HG03342 (cell line): ENCODE results near the gene PIAS3.
A peak's percentile ranks its signal among the peaks of the same experiment; 100 is the strongest.
"Not testable (repeated sequence)": the region's sequence is repeated elsewhere in the genome, so short reads cannot be mapped to it uniquely, and the experiment has no call there.

ENCODE experiments used
- ATAC-seq: cut with Tn5 transposase; IDR thresholded peaks from one replicate; pipeline ENCODE4 v1.9.1; 2021; ENCODE audit warnings: mild to moderate bottlenecking, moderate library complexity; ENCODE audit not compliant: unreplicated experiment

PIAS3 gene

GRCh38 chr1:145826030-145826429 lies 32.9 kb downstream of the PIAS3 start:
- ATAC-seq, result no peak

- ATAC-seq, result no peak
Measured at GRCh38 chr1:145824499-145824842, 34.4 kb downstream of the PIAS3 start.

GRCh38 chr1:145823565-145824498 lies 35.0 kb downstream of the PIAS3 start, which contains the start of the genes POLR3C and RNF115:
Gene POLR3C (plus strand): TSS chr1:145824200. CDS start chr1:145825777, 1,577 bp downstream.
Gene RNF115 (minus strand): TSS chr1:145824095. CDS start chr1:145823873, 222 bp downstream.
- ATAC-seq, result peak; percentile 84

- not testable (repeated sequence) for ATAC-seq
Measured at GRCh38 chr1:145822779-145823331, 36.0 kb downstream of the PIAS3 start.

GRCh38 chr1:145818095-145818494 lies 40.8 kb downstream of the PIAS3 start:
- not testable (repeated sequence) for ATAC-seq

GRCh38 chr1:145812977-145813810 lies 45.7 kb downstream of the PIAS3 start:
- ATAC-seq, result not testable (repeated sequence)

- ATAC-seq, result no peak
Measured at GRCh38 chr1:145806844-145807243, 52.0 kb downstream of the PIAS3 start.

GRCh38 chr1:145806408-145806807 lies 52.5 kb downstream of the PIAS3 start:
- no peak for ATAC-seq

- ATAC-seq, result no peak
Measured at GRCh38 chr1:145805057-145805456, 53.8 kb downstream of the PIAS3 start.

GRCh38 chr1:145804235-145805045 lies 54.4 kb downstream of the PIAS3 start:
- no peak for ATAC-seq

GRCh38 chr1:145799806-145800205 lies 59.1 kb downstream of the PIAS3 start:
- ATAC-seq, result no peak
